GM12878 (cell line): ENCODE results near the gene AIFM1. TPM values are rescaled to one million over a fixed set of nuclear protein-coding genes. Genes with fewer than 3 reads are reported as not detected.

ENCODE experiments used
- ATAC-seq: fragments of 200-7000 bp; cut with Tn5 transposase; 3 replicates; pipeline ENCODE4 v1.9.1; 2020; ENCODE audit warnings: mild to moderate bottlenecking, moderate library complexity
- BruUV-seq: library from RNA; stranded (reverse); fragments of 400-500 nt; replicated peaks from 2 replicates; lab custom pipeline; 2021; lab: Mats Ljungman, UMichigan
- CTCF ChIA-PET: fragments of 300-600 bp; sonication (Branson Sonifier 250); formaldehyde crosslinking; extraction: SDS; loops from one replicate; lab custom pipeline; 2021; ENCODE audit warnings: inconsistent platforms; lab: Yijun Ruan, JAX
- POLR2A ChIA-PET: fragments of 350-600 bp; formaldehyde crosslinking; extraction: SDS; loops from one replicate; lab custom pipeline; 2021; ENCODE audit warnings: inconsistent platforms; lab: Charles Lee
- RAD21 ChIA-PET: fragments of 300-600 bp; sonication (Branson Sonifier 250); formaldehyde crosslinking; loops from one replicate; lab custom pipeline; 2023; ENCODE audit warnings: antibody characterized with exemption; ENCODE audit not compliant: unreplicated experiment; lab: Charles Lee
- SMC1A ChIA-PET: fragments of 300-600 bp; sonication (Branson Sonifier 250); formaldehyde crosslinking; loops from one replicate; lab custom pipeline; 2023; ENCODE audit not compliant: unreplicated experiment, uncharacterized antibody; lab: Charles Lee
- DNase-seq: peaks from one replicate; pipeline ENCODE4 v3.0.0-alpha.2; 2011; ENCODE audit warnings: low read depth, low spot score
- FAIRE-seq: peaks from 3 replicates; lab custom pipeline; 2011; peaks lifted over from hg19 to GRCh38; lab: Jason Lieb, UNC
- H2AFZ ChIP-seq: 2 replicates; pipeline ENCODE4 v1.6.0; 2011; ENCODE audit warnings: low read depth, low read length, control low read depth; ENCODE audit not compliant: control insufficient read depth
- H3K27ac ChIP-seq: 2 replicates; pipeline ENCODE4 v1.5.1; 2011; ENCODE audit warnings: control low read depth; ENCODE audit not compliant: control insufficient read depth, insufficient read depth
- H3K27me3 ChIP-seq, 2 experiments: replicated peaks in 1 of 2; 2 replicates each; pipeline versions ENCODE4 v1.6.0 to v1.6.1; 2011; ENCODE audit warnings: low read length in 1 of 2; ENCODE audit not compliant: control insufficient read depth in 2 of 2, insufficient read depth in 2 of 2
- H3K36me3 ChIP-seq, 2 experiments: 2 replicates each; pipeline ENCODE4 v1.5.1; 2011; ENCODE audit warnings: low read length in 1 of 2; ENCODE audit not compliant: control insufficient read depth in 2 of 2, insufficient read depth in 2 of 2
- H3K4me1 ChIP-seq: 2 replicates; pipeline ENCODE4 v1.6.1; 2011; ENCODE audit warnings: mild to moderate bottlenecking, low read length, moderate library complexity, mixed read lengths; ENCODE audit not compliant: control insufficient read depth, insufficient read depth
- H3K4me2 ChIP-seq: 2 replicates; pipeline ENCODE4 v1.6.0; 2011; ENCODE audit warnings: control low read depth; ENCODE audit not compliant: control insufficient read depth, insufficient read depth
- H3K4me3 ChIP-seq: fragments of 200-600 bp; sonication (generic); 2 replicates; pipeline ENCODE4 v1.5.1; 2016
- H3K79me2 ChIP-seq: 2 replicates; pipeline ENCODE4 v1.6.0; 2011; ENCODE audit warnings: low read length; ENCODE audit not compliant: control insufficient read depth, insufficient read depth
- H3K9ac ChIP-seq: 2 replicates; pipeline ENCODE4 v1.8.0; 2011; ENCODE audit warnings: low read length, control low read depth, mixed read lengths; ENCODE audit not compliant: control insufficient read depth, insufficient read depth
- H3K9me3 ChIP-seq: replicated peaks from 3 replicates; pipeline ENCODE4 v1.5.1; 2011; ENCODE audit warnings: mild to moderate bottlenecking, low read length; ENCODE audit not compliant: control insufficient read depth, insufficient read depth
- H4K20me1 ChIP-seq: 2 replicates; pipeline ENCODE4 v1.6.0; 2011; ENCODE audit not compliant: control insufficient read depth, insufficient read depth
- ASH2L ChIP-seq: fragments of 300-600, 200-600 bp; sonication (generic); IDR thresholded peaks from 2 replicates; pipeline ENCODE4 v1.6.1; 2017; ENCODE audit warnings: low read depth, mild to moderate bottlenecking, borderline replicate concordance
- BCL3 ChIP-seq: IDR thresholded peaks from 2 replicates; pipeline ENCODE4 v1.6.1; 2011; ENCODE audit warnings: borderline replicate concordance, low read depth, mild to moderate bottlenecking, moderate library complexity, low read length; ENCODE audit not compliant: insufficient read depth, poor library complexity, severe bottlenecking
- CHD1 ChIP-seq: IDR thresholded peaks from 2 replicates; pipeline ENCODE4 v1.6.1; 2012; ENCODE audit warnings: low read depth, low read length, improper control_type of control experiment
- EGR1 ChIP-seq, 2 experiments: IDR thresholded peaks; 1 replicate in 1 of 2; 2 replicates in 1 of 2; pipeline ENCODE4 v1.6.1; 2011 to 2012; ENCODE audit warnings: low read depth in 2 of 2, low read length in 2 of 2, borderline replicate concordance in 1 of 2, mild to moderate bottlenecking in 1 of 2, moderate library complexity in 1 of 2
- ELK1 ChIP-seq: IDR thresholded peaks from 2 replicates; pipeline ENCODE4 v1.6.1; 2012; ENCODE audit warnings: low read depth, low read length, improper control_type of control experiment
- ESRRA ChIP-seq: IDR thresholded peaks from 2 replicates; pipeline ENCODE4 v1.6.1; 2012; ENCODE audit warnings: mild to moderate bottlenecking, low read length, improper control_type of control experiment
- JUND ChIP-seq: IDR thresholded peaks from 2 replicates; pipeline ENCODE4 v1.6.1; 2012; ENCODE audit warnings: low read depth, mild to moderate bottlenecking, low read length, improper control_type of control experiment, moderate library complexity
- KLF5 ChIP-seq: fragments of 450-650 bp; IDR thresholded peaks from 2 replicates; pipeline ENCODE4 v1.6.1; 2014; ENCODE audit warnings: mild to moderate bottlenecking; ENCODE audit not compliant: partially characterized antibody
- NKRF ChIP-seq: fragments of 450-650 bp; conservative IDR thresholded peaks from 2 replicates; pipeline ENCODE4 v1.6.1; 2017; ENCODE audit warnings: mild to moderate bottlenecking, moderate library complexity
- NR2C1 ChIP-seq: fragments of 450-650 bp; IDR thresholded peaks from 2 replicates; pipeline ENCODE4 v1.6.1; 2017; ENCODE audit warnings: antibody characterized with exemption, mild to moderate bottlenecking, moderate library complexity
- PBX3 ChIP-seq: IDR thresholded peaks from 2 replicates; pipeline ENCODE4 v1.6.1; 2011; ENCODE audit warnings: mild to moderate bottlenecking, low read depth, low read length, moderate library complexity; ENCODE audit not compliant: insufficient replicate concordance
- RAD51 ChIP-seq: fragments of 450-650 bp; IDR thresholded peaks from 2 replicates; pipeline ENCODE4 v1.6.1; 2016; ENCODE audit warnings: moderate library complexity, mild to moderate bottlenecking, inconsistent platforms
- TCF3 ChIP-seq: IDR thresholded peaks from 2 replicates; pipeline ENCODE4 v1.6.1; 2012; ENCODE audit warnings: low read depth, mild to moderate bottlenecking, low read length, borderline replicate concordance; ENCODE audit not compliant: insufficient read depth
- ZNF274 ChIP-seq: IDR thresholded peaks from one replicate; pipeline ENCODE4 v1.8.0; 2011; ENCODE audit not compliant: insufficient read length, insufficient read depth
- WGBS: methylation state at CpG from one replicate; pipeline ENCODE4 v1.1.6; 2016; ENCODE audit warnings: low lambda C conversion rate; ENCODE audit not compliant: insufficient replicate concordance, insufficient coverage; ENCODE audit errors: missing lambda C conversion rate; 5-methylcytosine and 5-hydroxymethylcytosine counted together
- in situ Hi-C: fragments of 300-500 bp; cut with MboI; formaldehyde crosslinking; loops from 9 replicates; pipeline ENCODE4 v1.14.3; 2018; ENCODE audit warnings: mixed read lengths
- intact Hi-C: fragments of 100-400 bp; cut with micrococcal nuclease; formaldehyde crosslinking; loops from one replicate; pipeline ENCODE4 v1.14.2; 2022; ENCODE audit not compliant: unreplicated experiment
- polyA plus RNA-seq, 11 experiments: library from polyadenylated mRNA; depleted of rRNA in 4 of 11; unstranded in 6 of 11; stranded (reverse) in 5 of 11; fragments of >200 nt; fragmentation: Nextera tagmentation in 4 of 11; fragmentation: Illumina TruSeq in 1 of 11; extraction: Ambion mirVana in 4 of 11; extraction: Trizol in 1 of 11; gene quantifications; 1 replicate in 1 of 11; 2 replicates in 10 of 11; pipeline versions ENCODE4 v1.2.1 to v1.2.3, GENCODE V29; 2011 to 2016; ENCODE audit warnings: inconsistent platforms in 2 of 11, missing spikeins in 2 of 11, low read depth in 1 of 11
- total RNA-seq, 4 experiments: library from RNA; depleted of rRNA in 3 of 4; stranded (reverse); fragments of >200 nt in 3 of 4; fragmentation: Illumina TruSeq in 1 of 4; extraction: Trizol in 1 of 4; gene quantifications; 2 replicates each; pipeline versions ENCODE4 v1.2.1 to v1.2.3, GENCODE V29; 2013 to 2021

AIFM1 gene
- total and polyA plus RNA-seq, 10 of the 15 experiments (the other 5 are each of a cell fraction or from before 2014, with no cell fraction given) = 44.2 to 121 (median 80.0) TPM

GRCh38 chrX:130108647-130109428 lies 56.8 kb downstream of the AIFM1 start:
- no peak for DNase-seq
- peak; percentile 82 for ATAC-seq
- ChIA-PET SMC1A (interaction anchor here (1.0 to 4.8 kb wide), 7 partner anchors 11 to 68 kb away, joined by 3 to 36 read pairs (median 4); no protein-coding TSS in a partner anchor), RAD21 (interaction anchor here (0.7 to 2.5 kb wide), 11 partner anchors 11 to 1919 kb away, joined by 3 to 16 read pairs (median 4); partner anchors contain the start of gene AIFM1), CTCF (interaction anchor here (0.6 to 2.4 kb wide), 11 partner anchors 11 to 67 kb away, joined by 3 to 9 read pairs (median 4); partner anchors contain the start of gene AIFM1), POLR2A (interaction anchor here (0.6 to 5.0 kb wide), 9 partner anchors 9 to 67 kb away, joined by 3 to 27 read pairs (median 6); no protein-coding TSS in a partner anchor)
- FAIRE-seq = peak; percentile 38
- H3K36me3 ChIP-seq = no peaks in the 10 kb centered on the region
- intact Hi-C loops = loop anchor here (1.0 kb wide), 2 partner anchors 17 to 25 kb away; no protein-coding TSS in a partner anchor
- H2AFZ ChIP-seq = no peak overlapping the region
- BruUV-seq = TSS peak; percentile 32
- no peaks in the 10 kb centered on the region for H3K9me3 ChIP-seq
- H3K27me3 ChIP-seq = no peaks in the 10 kb centered on the region; a peak in 1 of 4 replicates
- peaks cover 4% of the 10 kb centered on the region for H3K4me1 ChIP-seq
- peak overlapping the region; percentile 83 for H3K9ac ChIP-seq
- 27% methylated on average over 9 of the region's 9 CpGs for WGBS
- in situ Hi-C loops = no loop called here
- no peaks in the 10 kb centered on the region for H4K20me1 ChIP-seq
- peak overlapping the region; percentile 78 for H3K27ac ChIP-seq
- peaks cover 57% of the 10 kb centered on the region for H3K79me2 ChIP-seq
- H3K4me3 ChIP-seq = peak overlapping the region; percentile 66
- H3K4me2 ChIP-seq = peak overlapping the region; percentile 56
- TF ChIP-seq ZNF274 = no peak
- TF ChIP-seq ASH2L = no peak
- no peak for TF ChIP-seq NR2C1
- 0 out of 2 replicates have a peak, but pooled peaks have one; percentile 9 for TF ChIP-seq RAD51
- no peak for TF ChIP-seq ESRRA
- TF ChIP-seq NKRF = peak; percentile 89
- no peak for TF ChIP-seq CHD1
- TF ChIP-seq ELK1 = peak; percentile 30; the same call in 1 of the 2 replicates
- TF ChIP-seq BCL3 = no peak
- TF ChIP-seq JUND = no peak
- TF ChIP-seq TCF3 = 0 out of 2 replicates have a peak, but pooled peaks have one; percentile 48
- peak in 1 of 2 experiments; percentile 37; a peak in 1 of 3 replicates for TF ChIP-seq EGR1 (IDR thresholded peaks at IDR 0.05; ENCODE audit: borderline replicate concordance in 1 of 2, low read depth in 2 of 2, low read length in 2 of 2)
- TF ChIP-seq KLF5 = no peak
- peak; percentile 13 for TF ChIP-seq PBX3
